DOHH2 (cell line): ENCODE measurements around the gene HOTAIR.

ENCODE experiments used
- CTCF ChIP-seq: fragments of 200-600 bp; sonication (generic); IDR thresholded peaks from one replicate; pipeline ENCODE4 v1.5.1; 2014; ENCODE audit warnings: antibody characterized with exemption, mild to moderate bottlenecking, low read depth, low read length; ENCODE audit not compliant: poor library complexity, severe bottlenecking
- EZH2phosphoT487 ChIP-seq: fragments of 200-600 bp; sonication (generic); IDR thresholded peaks from 2 replicates; pipeline ENCODE4 v1.6.1; 2017; ENCODE audit warnings: borderline replicate concordance, mild to moderate bottlenecking, antibody characterized with exemption, low read length, moderate library complexity, mixed read lengths

DNA sequence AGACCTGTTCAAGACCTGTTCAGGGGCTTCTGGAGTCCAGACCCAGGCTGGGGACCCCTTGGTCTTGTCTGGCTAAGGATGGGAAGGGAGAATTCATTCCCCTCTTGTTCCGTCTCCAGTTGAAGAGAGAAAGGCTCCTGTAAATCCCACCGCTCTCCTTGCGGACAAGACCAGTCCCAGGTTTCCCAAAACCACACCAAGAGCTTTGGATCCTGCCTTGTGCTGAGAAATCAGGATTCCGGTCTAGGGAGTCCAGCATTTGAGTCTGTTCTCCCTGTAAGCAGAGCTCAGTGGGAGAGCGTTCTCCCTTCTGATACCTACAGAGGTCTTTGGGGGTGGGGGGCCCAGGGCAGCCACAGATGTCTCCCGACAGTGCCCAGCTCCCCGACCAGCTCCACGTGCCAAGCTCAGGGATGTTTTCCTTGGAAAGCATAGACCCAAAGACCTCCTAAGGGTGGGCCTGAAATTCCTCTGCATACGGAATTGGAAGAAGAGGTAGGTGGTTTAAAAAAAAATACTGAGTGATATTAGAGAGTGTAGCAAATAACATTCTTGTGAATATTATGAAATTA lies 34.2 kb downstream of the HOTAIR start:
- TF ChIP-seq EZH2phosphoT487 (no peak), CTCF (no peak)
